Neural crest cell (in vitro differentiated cells): ENCODE data around the gene MRPS9. TPM values are rescaled to one million over a fixed set of nuclear protein-coding genes. Genes with fewer than 3 reads are reported as not detected.

Experiments used
- DNase-seq: peaks from one replicate; pipeline ENCODE4 v3.0.0; 2021; ENCODE audit warnings: low read depth, mixed read lengths, low spot score
- H3K27ac Mint-ChIP-seq: one replicate; pipeline ENCODE4 v1.8.0; 2021; ENCODE audit warnings: mild to moderate bottlenecking, mixed read lengths; ENCODE audit not compliant: unreplicated experiment
- H3K27me3 Mint-ChIP-seq: 2 replicates; pipeline ENCODE4 v1.8.0; 2021; ENCODE audit warnings: low read depth, mild to moderate bottlenecking, mixed read lengths
- H3K36me3 Mint-ChIP-seq: 2 replicates; pipeline ENCODE4 v1.8.0; 2021; ENCODE audit warnings: low read depth, mild to moderate bottlenecking, mixed read lengths
- H3K4me1 Mint-ChIP-seq: 2 replicates; pipeline ENCODE4 v1.8.0; 2021; ENCODE audit warnings: mixed read lengths
- H3K4me3 Mint-ChIP-seq: one replicate; pipeline ENCODE4 v1.8.0; 2021; ENCODE audit warnings: mild to moderate bottlenecking, mixed read lengths
- H3K9me3 Mint-ChIP-seq: 2 replicates; pipeline ENCODE4 v1.8.0; 2021; ENCODE audit warnings: mixed read lengths
- CTCF ChIP-seq: fragments of 200-600 bp; sonication (generic); conservative IDR thresholded peaks from 2 replicates; pipeline ENCODE4 v1.5.0; 2021; ENCODE audit warnings: antibody characterized with exemption, mild to moderate bottlenecking
- total RNA-seq: library from RNA; stranded (reverse); gene quantifications from 2 replicates; pipeline ENCODE4 v1.2.1, GENCODE V29; 2021

The MRPS9 gene
- total RNA-seq, 1 donor from 2014 or later: 42.5 TPM

- no peaks in the 10 kb centered on the region for H3K4me1 Mint-ChIP-seq
- H3K27ac Mint-ChIP-seq: no peak overlapping the region
- DNase-seq: no peak
- peaks cover 24% of the 10 kb centered on the region for H3K36me3 Mint-ChIP-seq
- H3K9me3 Mint-ChIP-seq: peaks cover 12% of the 10 kb centered on the region
- TF ChIP-seq CTCF: no peak
- H3K27me3 Mint-ChIP-seq: no peaks in the 10 kb centered on the region
- H3K4me3 Mint-ChIP-seq: no peak overlapping the region
Observed at GRCh38 chr2:105056245-105056644, 18.4 kb downstream of the MRPS9 start.

- H3K36me3 Mint-ChIP-seq: peaks cover 20% of the 10 kb centered on the region
- no peaks in the 10 kb centered on the region for H3K27me3 Mint-ChIP-seq
- no peak for TF ChIP-seq CTCF
- H3K4me1 Mint-ChIP-seq: no peaks in the 10 kb centered on the region
- no peak overlapping the region for H3K4me3 Mint-ChIP-seq
- H3K27ac Mint-ChIP-seq: no peak overlapping the region
- H3K9me3 Mint-ChIP-seq: peaks cover 11% of the 10 kb centered on the region
- no peak for DNase-seq
Observed at GRCh38 chr2:105057005-105057404, 19.1 kb downstream of the MRPS9 start.

- Mint-ChIP-seq H3K27ac (no peak overlapping the region), H3K4me3 (no peak overlapping the region), H3K9me3 (no peaks in the 10 kb centered on the region), H3K4me1 (peaks cover 7% of the 10 kb centered on the region), H3K36me3 (peaks cover 4% of the 10 kb centered on the region), H3K27me3 (no peaks in the 10 kb centered on the region)
- TF ChIP-seq CTCF: no peak
- DNase-seq: no peak
Observed at GRCh38 chr2:105061560-105061959, 23.7 kb downstream of the MRPS9 start.

- H3K4me1 Mint-ChIP-seq: peaks cover 7% of the 10 kb centered on the region
- no peak overlapping the region for H3K27ac Mint-ChIP-seq
- TF ChIP-seq CTCF: no peak
- no peaks in the 10 kb centered on the region for H3K9me3 Mint-ChIP-seq
- H3K36me3 Mint-ChIP-seq: peaks cover 4% of the 10 kb centered on the region
- DNase-seq: no peak
- H3K4me3 Mint-ChIP-seq: no peak overlapping the region
- no peaks in the 10 kb centered on the region for H3K27me3 Mint-ChIP-seq
Observed at GRCh38 chr2:105062158-105062557, 24.3 kb downstream of the MRPS9 start.

GRCh38 chr2:105068387-105068786, 30.5 kb downstream of the MRPS9 start:
- Mint-ChIP-seq H3K9me3 (no peaks in the 10 kb centered on the region), H3K27me3 (no peaks in the 10 kb centered on the region), H3K27ac (no peak overlapping the region), H3K4me3 (no peak overlapping the region), H3K36me3 (peaks cover 2% of the 10 kb centered on the region), H3K4me1 (peaks cover 13% of the 10 kb centered on the region)
- TF ChIP-seq CTCF: no peak
- no peak for DNase-seq

- H3K36me3 Mint-ChIP-seq: peaks cover 2% of the 10 kb centered on the region
- H3K27ac Mint-ChIP-seq: no peak overlapping the region
- DNase-seq: no peak
- H3K9me3 Mint-ChIP-seq: no peaks in the 10 kb centered on the region
- no peaks in the 10 kb centered on the region for H3K27me3 Mint-ChIP-seq
- no peak for TF ChIP-seq CTCF
- no peak overlapping the region for H3K4me3 Mint-ChIP-seq
- H3K4me1 Mint-ChIP-seq: peaks cover 13% of the 10 kb centered on the region
Observed at GRCh38 chr2:105068875-105069274, 31.0 kb downstream of the MRPS9 start.
